Left colon (tissue), 2 donors: ENCODE data around the gene PXK. TPM values are rescaled to one million over a fixed set of nuclear protein-coding genes. Genes with fewer than 3 reads are reported as not detected.

ENCODE experiments used
- ATAC-seq: fragments of 200-7000 bp; cut with Tn5 transposase; one replicate; pipeline ENCODE4 v1.9.1; 2020; ENCODE audit warnings: mild to moderate bottlenecking, moderate library complexity
- DNase-seq, 2 donors: peaks; one replicate each; pipeline ENCODE4 v3.0.0-alpha.2; 2020
- intact Hi-C, 2 donors: fragments of 100-400 bp; cut with DNase I in 1 of 2; cut with micrococcal nuclease in 1 of 2; formaldehyde crosslinking; loops; one replicate each; pipeline versions ENCODE4 v1.11.2 to v1.14.0; 2022; cut with DNase I, micrococcal nuclease
- total RNA-seq, 2 donors: library from RNA; stranded (reverse); fragmentation: NEBNext Ultra II Directional; extraction: Animal tissue kit (Norgen Biotek cat#: 25700); gene quantifications; one replicate each; pipeline ENCODE4 v1.2.1, GENCODE V29; 2021
- donor health status: DM: no; HTN: no; CAD: no.
- donor health status: DM: yes; HTN: yes; CAD: no.

PXK gene
- total RNA-seq, 2 donors from 2014 or later: 10.2 to 12.6 TPM

GRCh38 chr3:58308728-58309127 is 24.0 kb upstream of the PXK start:
- ATAC-seq: no peak

DNA sequence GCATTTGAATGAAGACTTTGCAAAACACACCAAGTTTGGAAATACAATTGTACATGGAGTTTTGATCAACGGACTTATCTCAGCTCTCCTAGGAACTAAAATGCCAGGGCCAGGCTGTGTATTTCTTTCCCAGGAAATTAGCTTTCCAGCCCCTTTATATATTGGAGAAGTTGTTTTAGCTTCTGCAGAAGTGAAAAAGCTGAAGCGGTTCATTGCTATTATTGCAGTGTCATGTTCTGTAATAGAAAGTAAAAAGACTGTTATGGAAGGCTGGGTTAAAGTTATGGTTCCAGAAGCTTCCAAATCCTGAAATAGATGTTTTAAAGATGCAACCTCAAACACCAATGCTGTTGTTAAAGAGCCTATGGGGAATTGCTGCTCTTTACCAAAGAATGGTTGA is 14.9 kb upstream of the PXK start:
- DNase-seq (no peak), ATAC-seq (no peak)
- intact Hi-C loops: no loop called here

More at GRCh38 chr3:58308728-58309127, 24.0 kb upstream of the PXK start:
- no peak for DNase-seq
- intact Hi-C loops: no loop called here

DNA sequence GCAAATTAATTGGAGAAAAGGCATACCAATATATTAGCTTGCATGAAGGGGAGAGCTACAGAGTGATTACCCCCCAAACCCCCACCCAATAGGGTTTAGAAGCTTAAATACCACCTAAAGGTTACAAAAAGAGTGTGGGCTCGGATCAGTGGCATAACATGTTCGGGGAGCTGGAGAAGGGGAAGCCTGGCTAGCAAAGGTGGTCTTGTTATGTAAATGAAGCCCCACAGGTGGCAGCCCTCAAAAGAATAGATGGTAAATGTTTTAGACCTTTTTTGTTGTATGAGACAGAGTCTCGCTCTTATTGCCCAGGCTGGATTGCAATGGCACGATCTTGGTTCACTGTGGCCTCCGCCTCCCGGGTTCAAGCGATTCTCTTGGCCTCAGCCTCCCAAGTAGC is 10.9 kb upstream of the PXK start:
- intact Hi-C loops: loop anchor here in 1 of 2 donors (5.0 kb wide), 1 partner anchor 91 kb away; no protein-coding TSS in a partner anchor
- DNase-seq: no peak
- ATAC-seq: no peak

DNA sequence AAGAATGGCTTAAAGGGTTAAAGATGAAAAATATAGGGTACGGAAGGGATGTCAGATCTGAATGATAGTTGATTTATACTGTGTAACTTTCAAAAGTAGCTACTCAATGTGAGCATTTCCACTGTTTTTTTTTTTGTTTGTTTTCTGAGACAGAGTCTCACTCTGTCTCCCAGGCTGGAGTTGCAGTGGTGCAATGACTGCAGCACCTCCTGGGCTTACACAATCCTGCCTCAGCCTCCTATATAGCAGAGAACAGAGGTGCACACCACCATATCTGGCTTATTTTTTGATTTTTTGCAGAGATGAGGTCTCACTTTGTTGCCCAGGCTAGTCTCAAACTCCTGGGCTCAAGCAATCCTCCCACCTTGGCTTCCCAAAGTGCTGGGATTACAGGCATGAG is 9.9 kb upstream of the PXK start:
- no peak for ATAC-seq
- intact Hi-C loops: loop anchor here in 1 of 2 donors (5.0 kb wide), 1 partner anchor 90 kb away; no protein-coding TSS in a partner anchor

DNA sequence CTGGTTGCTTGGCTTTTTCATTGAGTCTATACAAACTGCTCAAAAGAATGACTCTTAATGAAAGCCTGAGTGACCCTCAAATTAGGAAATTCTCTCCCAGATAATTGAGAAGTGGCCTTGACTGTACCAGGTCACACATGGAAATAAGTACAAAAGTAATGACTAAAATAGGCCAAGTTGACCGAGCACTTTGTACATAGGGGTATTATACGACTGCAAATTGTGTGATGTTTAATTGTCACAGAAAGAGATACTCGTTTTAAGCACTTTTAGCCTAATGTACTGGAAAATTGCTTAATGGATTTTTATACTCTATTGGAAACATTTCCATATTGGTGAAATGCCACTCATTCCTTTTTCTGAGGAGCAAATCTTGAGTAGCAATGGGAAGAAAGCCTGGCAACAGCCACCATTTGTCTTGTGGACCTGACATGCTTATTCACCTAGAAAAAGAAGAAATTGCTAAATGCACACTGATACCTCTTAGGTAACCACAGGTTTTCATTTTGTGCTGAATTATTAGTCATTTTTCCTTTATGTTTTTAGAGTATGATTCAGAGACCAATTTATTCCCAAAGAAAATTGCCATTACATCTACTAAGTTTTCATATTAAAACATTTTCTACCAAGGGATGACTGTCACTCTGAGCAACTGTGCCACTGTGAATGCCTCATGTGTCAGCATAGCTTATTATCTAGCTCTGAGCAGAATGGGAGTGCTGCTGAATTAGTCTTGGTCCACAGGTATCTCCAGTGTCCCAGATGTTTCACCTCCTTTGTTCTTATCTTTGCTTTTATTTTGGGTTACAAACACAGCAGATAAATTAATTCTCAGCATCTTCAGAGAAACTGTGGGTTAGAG is 8.9 kb upstream of the PXK start:
- intact Hi-C loops: loop anchor here in 1 of 2 donors (5.0 kb wide), 1 partner anchor 89 kb away; no protein-coding TSS in a partner anchor
- no peak for DNase-seq
- no peak for ATAC-seq

More for the DNA sequence above, 9.9 kb upstream of the PXK start:
- DNase-seq: no peak

DNA sequence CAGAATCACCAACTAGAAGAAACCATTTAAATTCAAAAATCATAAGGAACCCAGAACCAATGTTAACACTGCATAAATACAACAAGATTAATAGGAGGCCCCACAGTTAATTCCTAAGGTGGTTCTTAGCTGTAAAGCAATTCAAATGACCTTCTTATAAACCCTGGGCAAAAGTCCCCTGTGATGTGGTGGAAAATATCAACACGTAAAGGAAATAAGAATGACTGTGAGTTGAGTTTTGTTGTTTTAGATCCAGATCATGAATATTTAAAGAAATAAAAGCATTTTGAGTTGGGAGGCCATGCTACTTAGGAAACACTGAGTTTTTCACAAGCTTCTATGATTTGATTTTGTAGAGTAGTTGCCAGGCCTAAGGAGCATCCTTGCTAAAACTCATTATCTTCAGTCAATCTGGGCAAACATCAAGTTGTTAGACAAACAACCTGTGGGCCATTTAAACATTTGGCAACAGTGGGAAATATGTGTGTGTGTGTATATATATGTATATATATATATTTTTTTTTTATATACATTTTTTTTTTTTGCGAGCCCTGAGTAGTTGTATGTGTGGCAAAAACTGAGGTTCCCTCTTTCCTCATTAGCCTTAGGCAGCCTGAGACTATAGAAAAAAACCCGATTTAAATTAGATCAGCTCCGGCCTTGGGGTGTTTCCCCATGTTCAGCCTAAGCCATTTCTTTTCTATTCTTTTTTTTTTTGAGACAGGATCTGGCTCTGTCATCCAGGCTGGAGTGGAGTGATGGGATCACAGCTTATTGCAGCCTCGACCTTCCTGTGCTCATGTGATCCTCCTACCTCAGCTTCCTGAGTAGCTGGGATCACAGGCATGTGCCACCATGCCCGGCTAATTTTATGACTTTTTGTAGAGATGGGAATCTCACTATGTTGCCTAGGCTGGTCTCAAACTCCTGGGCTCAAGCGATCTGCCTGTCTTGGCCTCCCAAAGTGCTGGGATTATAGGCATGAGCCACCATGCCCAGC is 8.0 kb upstream of the PXK start:
- intact Hi-C loops: loop anchor here in 1 of 2 donors (5.0 kb wide), 1 partner anchor 88 kb away; no protein-coding TSS in a partner anchor
- ATAC-seq: peak; percentile 10
- DNase-seq: no peak

DNA sequence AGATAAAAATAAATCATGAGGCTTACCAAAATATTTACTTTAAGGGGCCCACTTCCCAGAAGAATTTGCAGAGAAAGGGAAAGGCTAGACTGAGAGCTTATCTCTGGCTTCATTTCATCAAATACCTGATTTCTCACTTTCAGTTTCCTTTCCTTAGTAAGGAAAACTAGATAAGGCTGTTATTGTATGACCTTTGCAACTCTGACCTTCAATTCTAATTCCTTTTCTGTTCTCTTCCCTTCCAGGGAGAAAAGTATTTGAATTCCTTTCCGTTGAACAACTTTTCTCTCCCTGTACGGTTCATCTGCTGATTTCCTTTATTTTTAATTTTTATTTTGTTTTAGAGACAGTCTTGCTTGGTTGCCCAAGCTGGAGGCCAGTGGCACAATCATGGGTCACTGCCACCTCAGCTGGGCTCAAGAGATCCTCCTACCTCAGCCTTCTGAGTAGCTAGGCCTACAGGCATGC is 7.1 kb upstream of the PXK start:
- intact Hi-C loops: no loop called here
- peak; percentile 85 for ATAC-seq
- no peak for DNase-seq

DNA sequence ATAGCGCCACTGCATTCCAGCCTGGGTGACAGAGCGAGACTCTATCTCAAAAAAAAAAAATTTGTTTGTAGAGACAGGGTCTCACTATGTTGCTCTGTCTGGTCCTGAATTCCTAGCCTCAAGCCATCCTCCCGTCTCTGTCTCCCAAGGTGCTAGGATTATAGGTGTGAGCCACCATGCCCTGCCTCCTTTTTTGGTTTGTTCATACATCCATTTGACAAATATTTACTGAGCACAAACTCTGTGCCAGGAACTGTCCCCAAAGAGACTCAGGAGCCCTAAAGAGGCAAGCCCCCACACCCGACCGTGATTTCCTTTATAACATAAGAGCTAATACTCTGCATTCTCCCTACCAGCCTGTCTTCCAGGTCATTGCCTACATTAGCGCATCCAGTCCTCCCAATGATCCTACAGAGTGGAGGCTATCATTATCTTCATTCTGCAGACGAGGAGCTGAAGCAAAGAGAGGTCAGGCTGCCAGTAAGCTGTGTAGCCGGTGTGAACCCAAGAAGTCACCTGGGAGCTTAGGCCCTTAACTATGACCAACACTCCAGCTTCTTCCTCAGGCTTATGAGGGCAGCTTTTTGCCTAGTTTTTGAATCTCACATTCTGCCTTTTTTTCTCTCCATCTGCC is 6.3 kb upstream of the PXK start:
- intact Hi-C loops: no loop called here
- DNase-seq (no peak), ATAC-seq (no peak)

- no peak for ATAC-seq
- no peak for DNase-seq
- intact Hi-C loops: no loop called here
These were observed 3.4 kb upstream of the PXK start for GRCh38 chr3:58329150-58329921.

DNA sequence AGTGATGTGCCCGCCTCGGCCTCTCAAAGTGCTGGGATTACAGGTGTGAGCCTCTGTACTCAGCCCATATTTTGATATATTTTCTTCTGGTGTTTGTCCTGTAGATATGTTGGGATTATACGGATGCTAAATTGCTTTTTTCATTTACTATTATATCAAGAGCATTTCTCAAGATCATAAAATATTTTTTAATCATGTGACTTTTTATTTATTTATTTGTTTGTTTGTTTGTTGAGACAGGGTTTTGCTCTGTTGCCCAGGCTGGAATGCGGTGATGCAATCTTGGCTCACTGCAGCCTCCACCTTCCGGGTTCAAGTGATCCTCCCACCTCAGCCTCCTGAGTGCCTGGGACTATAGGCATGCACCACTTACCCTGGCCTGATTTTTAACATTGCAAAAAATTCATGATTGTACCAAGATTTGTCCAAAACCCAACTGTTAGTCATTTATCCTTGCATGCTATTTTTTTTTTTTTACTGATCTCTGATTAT is 2.7 kb upstream of the PXK start:
- intact Hi-C loops: loop anchor here in 1 of 2 donors (5.0 kb wide), 1 partner anchor 162 kb away; the partner anchor contains the start of gene KCTD6
- ATAC-seq (no peak), DNase-seq (no peak)

DNA sequence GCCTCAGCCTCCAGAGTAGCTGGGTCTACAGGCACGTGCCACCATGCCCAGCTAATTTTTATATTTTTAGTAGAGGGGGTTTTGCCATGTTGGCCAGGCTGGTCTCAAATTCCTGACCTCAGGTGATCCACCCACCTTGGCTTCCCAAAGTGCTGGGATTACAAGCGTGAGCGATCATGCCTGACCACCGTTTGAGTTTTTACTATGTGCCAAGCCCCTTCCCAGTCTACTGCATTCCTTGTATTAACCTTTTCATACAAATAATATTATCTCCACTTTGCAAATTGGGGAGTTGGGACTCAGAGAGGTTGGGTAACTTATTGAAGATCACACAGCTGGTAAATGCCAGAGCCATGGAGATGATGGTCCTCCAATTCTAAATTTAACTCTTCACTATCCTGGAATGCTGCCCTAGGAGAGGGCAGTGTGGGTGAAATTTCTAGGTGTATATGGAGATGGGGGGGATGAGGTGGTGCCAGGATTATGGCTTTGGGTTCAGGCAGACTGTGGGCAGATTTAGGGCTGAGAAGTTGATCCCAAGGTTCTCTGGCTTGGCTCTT is 1.0 kb upstream of the PXK start:
- intact Hi-C loops: loop anchor here in 1 of 2 donors (5.0 kb wide), 1 partner anchor 161 kb away; the partner anchor contains the start of gene KCTD6
- no peak for ATAC-seq
- no peak for DNase-seq

GRCh38 chr3:58333206-58334012 is 717 bp downstream of the PXK start:
- ATAC-seq: peak; percentile 54
- intact Hi-C loops: loop anchor here in 1 of 2 donors (5.0 kb wide), 1 partner anchor 159 kb away; the partner anchor contains the start of gene KCTD6
- DNase-seq: peak; percentile 34 to 45

DNA sequence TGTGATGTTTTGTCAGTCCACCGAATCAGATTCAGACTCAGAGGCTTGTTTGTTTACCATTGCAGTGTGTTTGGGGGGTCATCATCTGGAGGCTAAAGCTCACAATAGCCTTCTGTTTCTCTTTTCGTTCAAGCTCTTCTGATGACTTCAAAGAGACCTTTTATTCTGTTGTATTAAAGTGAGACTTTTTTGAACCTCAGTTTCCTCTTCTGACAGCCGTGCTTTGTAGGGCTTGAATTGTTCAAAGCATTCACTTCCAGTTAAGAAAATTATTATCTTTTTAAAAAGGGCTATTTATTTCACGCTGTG is 1.3 kb downstream of the PXK start:
- intact Hi-C loops: loop anchor here in 1 of 2 donors (5.0 kb wide), 1 partner anchor 158 kb away; the partner anchor contains the start of gene KCTD6
- DNase-seq (no peak), ATAC-seq (no peak)

DNA sequence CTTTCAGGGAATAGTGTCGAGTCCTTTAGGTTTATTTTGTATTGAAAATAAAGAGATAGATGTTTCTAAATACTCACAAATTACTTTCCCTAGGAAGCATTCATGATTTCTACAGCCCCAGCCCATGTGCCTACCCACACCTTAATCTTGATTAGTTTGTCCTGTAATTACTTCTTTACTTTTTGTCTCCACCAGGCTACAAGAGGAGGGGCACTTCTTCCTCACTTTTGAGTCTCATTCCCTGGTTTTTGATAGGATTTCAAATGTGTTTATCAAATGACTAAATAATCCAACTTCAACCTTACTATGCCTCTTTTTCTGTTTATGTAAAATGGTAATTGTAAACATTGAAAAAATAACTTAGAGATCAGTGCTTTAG is 1.8 kb downstream of the PXK start:
- DNase-seq (no peak), ATAC-seq (no peak)
- intact Hi-C loops: loop anchor here in 1 of 2 donors (5.0 kb wide), 1 partner anchor 158 kb away; the partner anchor contains the start of gene KCTD6

DNA sequence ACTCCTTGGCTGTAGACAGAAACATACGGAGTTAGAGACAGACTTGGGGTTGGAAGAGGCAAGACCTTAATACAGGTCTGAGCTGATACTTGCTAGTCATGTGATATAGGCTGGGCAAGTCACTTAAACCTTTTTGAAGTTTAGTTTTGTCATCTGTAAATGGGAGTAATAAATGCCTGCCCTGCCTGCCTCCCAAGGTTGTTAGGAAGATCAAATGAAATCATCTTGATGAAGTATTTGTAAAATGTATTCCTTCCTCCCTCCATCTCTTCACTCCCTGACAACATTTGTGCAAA is 2.9 kb downstream of the PXK start:
- ATAC-seq (no peak), DNase-seq (no peak)
- intact Hi-C loops: no loop called here

DNA sequence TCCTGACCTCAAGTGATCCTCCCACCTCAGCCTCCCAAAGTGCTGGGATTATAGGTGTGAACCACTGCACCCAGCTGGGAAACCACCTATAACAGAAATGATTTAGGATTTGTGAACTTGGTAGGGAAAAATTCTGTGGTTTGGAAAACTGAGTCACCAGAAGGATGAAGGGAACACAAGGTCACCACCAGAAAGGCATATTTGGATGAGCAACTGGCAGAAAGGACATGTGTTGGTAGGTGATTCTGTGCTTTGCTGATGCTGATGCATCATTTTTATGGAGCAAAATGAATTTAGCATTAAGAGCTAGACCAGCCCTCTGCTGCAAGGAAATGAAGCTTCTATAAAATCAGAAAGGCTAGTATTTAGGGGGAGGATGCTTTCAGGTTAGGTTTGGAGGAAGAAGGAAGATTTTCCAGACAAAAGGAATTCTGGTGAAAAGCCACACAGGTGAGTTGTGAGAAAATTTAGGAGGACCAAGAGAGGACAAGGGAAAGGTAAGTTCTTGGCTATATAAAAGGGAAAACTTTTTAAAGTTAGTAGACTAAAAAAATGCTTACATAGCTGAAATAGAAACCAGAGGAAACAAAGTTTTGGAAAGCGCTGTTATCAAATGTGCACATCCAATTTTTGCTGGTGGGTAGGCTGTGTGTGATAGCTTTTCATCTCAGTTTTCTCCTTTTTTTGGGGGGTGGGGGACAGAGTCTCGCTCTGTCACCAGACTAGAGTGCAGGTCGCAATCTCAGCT is 3.6 kb downstream of the PXK start:
- intact Hi-C loops: no loop called here
- ATAC-seq (no peak), DNase-seq (no peak)
